ENCODE measurements around the gene COCH.
A peak's percentile ranks its signal among the peaks of the same experiment; 100 is the strongest.
"Not testable (repeated sequence)": the region's sequence is repeated elsewhere in the genome, so short reads cannot be mapped to it uniquely, and the experiment has no call there.

The COCH gene

GRCh38 chr14:30876692-30877091 is 2.3 kb downstream of the COCH start:
- DNase-seq, result no peak

- DNase-seq, result no peak
These were observed 8.1 kb downstream of the COCH start for GRCh38 chr14:30882431-30882830.

GRCh38 chr14:30883508-30884294 is 9.3 kb downstream of the COCH start:
- DNase-seq, result no peak

- DNase-seq, result no peak
These were observed 10.5 kb downstream of the COCH start for GRCh38 chr14:30884901-30885300.

- DNase-seq, result no peak
These were observed 11.7 kb downstream of the COCH start for GRCh38 chr14:30885840-30886740.

- DNase-seq, result no peak
These were observed 14.3 kb downstream of the COCH start for GRCh38 chr14:30888480-30889243.

- no peak for DNase-seq
These were observed 14.9 kb downstream of the COCH start for GRCh38 chr14:30889244-30889594.

GRCh38 chr14:30893819-30894218 is 19.5 kb downstream of the COCH start:
- no peak for DNase-seq

- DNase-seq, result no peak
These were observed 20.7 kb downstream of the COCH start for GRCh38 chr14:30894923-30895515.

GRCh38 chr14:30896435-30896834 is 22.1 kb downstream of the COCH start:
- DNase-seq, result no peak

- not testable (repeated sequence) for DNase-seq
These were observed 22.8 kb downstream of the COCH start for GRCh38 chr14:30897121-30897520.

- DNase-seq, result no peak
These were observed 29.1 kb downstream of the COCH start for GRCh38 chr14:30903285-30904124.

- peak; percentile 26 for DNase-seq
These were observed 32.6 kb downstream of the COCH start for GRCh38 chr14:30906752-30907658.

- DNase-seq, result no peak
These were observed 33.3 kb downstream of the COCH start for GRCh38 chr14:30907659-30908057.

GRCh38 chr14:30908826-30909225 is 34.5 kb downstream of the COCH start:
- no peak for DNase-seq

GRCh38 chr14:30914812-30915211 is 40.5 kb downstream of the COCH start:
- no peak for DNase-seq

- no peak for DNase-seq
These were observed 41.2 kb downstream of the COCH start for GRCh38 chr14:30915596-30915995.

GRCh38 chr14:30921305-30921704 is 46.9 kb downstream of the COCH start:
- DNase-seq, result no peak

GRCh38 chr14:30921788-30922187 is 47.4 kb downstream of the COCH start:
- no peak for DNase-seq

- no peak for DNase-seq
These were observed 50.9 kb downstream of the COCH start for GRCh38 chr14:30925254-30925653.

GRCh38 chr14:30928462-30928861 is 54.1 kb downstream of the COCH start:
- DNase-seq, result no peak
